Measurements from ENCODE around the gene AP3S1.

GRCh38 chr5:115857057-115857479, 15.3 kb downstream of the AP3S1 start:
- TF ChIP-seq POLR2A (IDR thresholded peaks at IDR 0.05), result no peak
- no peak for TF ChIP-seq CTCF (IDR thresholded peaks at IDR 0.05)
